PC-9 (cell line): ENCODE data around the gene TRIP11. TPM values are rescaled to one million over a fixed set of nuclear protein-coding genes. Genes with fewer than 3 reads are reported as not detected.

Experiments
- BruUV-seq: library from RNA; stranded (reverse); fragments of 400-500 nt; replicated peaks from 2 replicates; lab custom pipeline; 2021; lab: Mats Ljungman, UMichigan
- CTCF ChIA-PET: fragments of 300-600 bp; sonication (Branson Sonifier 250); formaldehyde crosslinking; loops from one replicate; lab custom pipeline; 2022; ENCODE audit warnings: antibody characterized with exemption; lab: Charles Lee
- POLR2A ChIA-PET: fragments of 300-600 bp; sonication (Branson Sonifier 250); formaldehyde crosslinking; loops from one replicate; lab custom pipeline; 2022; ENCODE audit warnings: antibody characterized with exemption; ENCODE audit not compliant: unreplicated experiment; lab: Charles Lee
- DNase-seq, 2 experiments: peaks; one replicate each; pipeline versions ENCODE4 v3.0.0 to v3.0.0-alpha.2; 2015 to 2022; ENCODE audit warnings: mixed read lengths in 1 of 2
- H2AFZ ChIP-seq: fragments of 200-600 bp; sonication (generic); 2 replicates; pipeline ENCODE4 v1.8.1; 2017; ENCODE audit warnings: antibody characterized with exemption
- H3F3A ChIP-seq: fragments of 200-600 bp; sonication (generic); 2 replicates; pipeline ENCODE4 v1.8.1; 2017; ENCODE audit warnings: antibody characterized with exemption, mild to moderate bottlenecking, low read depth; ENCODE audit not compliant: insufficient read depth
- H3K27ac ChIP-seq: fragments of 200-600 bp; sonication (generic); 2 replicates; pipeline ENCODE4 v1.6.1; 2016; ENCODE audit warnings: mixed run types
- H3K27me3 ChIP-seq: fragments of 200-600 bp; sonication (generic); 2 replicates; pipeline ENCODE4 v1.6.1; 2016; ENCODE audit warnings: low read depth, mixed run types; ENCODE audit not compliant: insufficient read depth
- H3K36me3 ChIP-seq: fragments of 200-600 bp; sonication (generic); 2 replicates; pipeline ENCODE4 v1.6.1; 2016; ENCODE audit warnings: low read depth, mixed run types
- H3K4me1 ChIP-seq: fragments of 200-600 bp; sonication (generic); replicated peaks from 2 replicates; pipeline ENCODE4 v1.6.1; 2016; ENCODE audit warnings: mixed run types; ENCODE audit not compliant: insufficient read depth
- H3K4me2 ChIP-seq: fragments of 200-600 bp; sonication (generic); 2 replicates; pipeline ENCODE4 v1.6.1; 2017; ENCODE audit warnings: mixed run types
- H3K4me3 ChIP-seq: fragments of 200-600 bp; sonication (generic); 2 replicates; pipeline ENCODE4 v1.6.1; 2016; ENCODE audit warnings: mixed run types
- H3K79me2 ChIP-seq: fragments of 200-600 bp; sonication (generic); 2 replicates; pipeline ENCODE4 v1.6.1; 2017; ENCODE audit warnings: low read depth, mixed run types
- H3K9me2 ChIP-seq: fragments of 200-600 bp; sonication (generic); 2 replicates; pipeline ENCODE4 v1.8.1; 2017; ENCODE audit warnings: mild to moderate bottlenecking; ENCODE audit not compliant: insufficient read depth
- H3K9me3 ChIP-seq: fragments of 200-600 bp; sonication (generic); 2 replicates; pipeline ENCODE4 v1.8.1; 2016; ENCODE audit warnings: low read depth; ENCODE audit not compliant: insufficient read depth
- H4K20me1 ChIP-seq: fragments of 200-600 bp; sonication (generic); 2 replicates; pipeline ENCODE4 v1.8.1; 2017; ENCODE audit not compliant: insufficient read depth
- CTCF ChIP-seq: fragments of 200-600 bp; sonication (generic); conservative IDR thresholded peaks from 2 replicates; pipeline ENCODE4 v1.6.1; 2017; ENCODE audit warnings: mixed run types, antibody characterized with exemption, mild to moderate bottlenecking, moderate library complexity
- EZH2 ChIP-seq: fragments of 200-600 bp; sonication (generic); IDR thresholded peaks from 2 replicates; pipeline ENCODE4 v1.8.0; 2017; ENCODE audit warnings: antibody characterized with exemption, low read depth
- intact Hi-C: fragments of 100-400 bp; cut with micrococcal nuclease; formaldehyde crosslinking; loops from one replicate; pipeline ENCODE4 v1.10.0; 2022; ENCODE audit not compliant: unreplicated experiment
- total RNA-seq: library from RNA; stranded (reverse); gene quantifications from 2 replicates; pipeline ENCODE4 v1.2.3, GENCODE V29; 2021

The TRIP11 gene
- total RNA-seq, 1 experiment from 2014 or later, result 22.0 TPM

GRCh38 chr14:91935586-91935985 lies 104.3 kb downstream of the TRIP11 start:
- ChIA-PET POLR2A (no interaction called here), CTCF (no interaction called here)
- Histone ChIP-seq H4K20me1 (no peaks in the 10 kb centered on the region), H3K4me3 (no peak overlapping the region), H3F3A (no peaks in the 10 kb centered on the region), H3K4me1 (no peaks in the 10 kb centered on the region), H3K27me3 (no peaks in the 10 kb centered on the region), H3K79me2 (no peaks in the 10 kb centered on the region), H3K36me3 (no peaks in the 10 kb centered on the region), H3K27ac (no peak overlapping the region), H3K9me3 (no peaks in the 10 kb centered on the region), H3K9me2 (no peaks in the 10 kb centered on the region), H3K4me2 (no peak overlapping the region), H2AFZ (no peak overlapping the region)
- TF ChIP-seq EZH2 (no peak), CTCF (no peak)
- BruUV-seq, result no TSS peak
- DNase-seq, result no peak
- intact Hi-C loops, result no loop called here

GRCh38 chr14:91934554-91935285 lies 105.1 kb downstream of the TRIP11 start:
- ChIA-PET POLR2A (no interaction called here), CTCF (no interaction called here)
- H3F3A ChIP-seq, result no peaks in the 10 kb centered on the region
- no peak for DNase-seq
- H3K4me1 ChIP-seq, result no peaks in the 10 kb centered on the region
- TF ChIP-seq EZH2 (no peak), CTCF (no peak)
- intact Hi-C loops, result no loop called here
- BruUV-seq, result no TSS peak
- no peaks in the 10 kb centered on the region for H3K36me3 ChIP-seq
- no peaks in the 10 kb centered on the region for H3K9me3 ChIP-seq
- no peak overlapping the region for H2AFZ ChIP-seq
- H4K20me1 ChIP-seq, result no peaks in the 10 kb centered on the region
- H3K9me2 ChIP-seq, result no peaks in the 10 kb centered on the region
- H3K27ac ChIP-seq, result no peak overlapping the region
- no peaks in the 10 kb centered on the region for H3K79me2 ChIP-seq
- H3K27me3 ChIP-seq, result no peaks in the 10 kb centered on the region
- no peak overlapping the region for H3K4me3 ChIP-seq
- no peak overlapping the region for H3K4me2 ChIP-seq

GRCh38 chr14:91931478-91932088 lies 108.3 kb downstream of the TRIP11 start:
- no peak overlapping the region for H2AFZ ChIP-seq
- H3K4me3 ChIP-seq, result no peak overlapping the region
- no peaks in the 10 kb centered on the region for H3K4me1 ChIP-seq
- no peaks in the 10 kb centered on the region for H3K79me2 ChIP-seq
- H3K27ac ChIP-seq, result no peak overlapping the region
- no peaks in the 10 kb centered on the region for H4K20me1 ChIP-seq
- BruUV-seq, result no TSS peak
- TF ChIP-seq EZH2 (no peak), CTCF (no peak)
- no peak overlapping the region for H3K4me2 ChIP-seq
- H3K9me2 ChIP-seq, result no peaks in the 10 kb centered on the region
- intact Hi-C loops, result no loop called here
- POLR2A ChIA-PET, result interaction anchor here (0.6 kb wide), 1 partner anchor 726 kb away, joined by 4 read pairs; no protein-coding TSS in a partner anchor
- H3K36me3 ChIP-seq, result no peaks in the 10 kb centered on the region
- CTCF ChIA-PET, result no interaction called here
- H3F3A ChIP-seq, result no peaks in the 10 kb centered on the region
- no peaks in the 10 kb centered on the region for H3K27me3 ChIP-seq
- no peak for DNase-seq
- H3K9me3 ChIP-seq, result no peaks in the 10 kb centered on the region
